Fibroblast of mammary gland (primary cell): ENCODE results near the gene PCNT.
A peak's percentile ranks its signal among the peaks of the same experiment; 100 is the strongest.

ENCODE experiments used
- DNase-seq: peaks from one replicate; pipeline ENCODE4 v3.0.0-alpha.2; 2010; ENCODE audit warnings: low read depth
- H3K4me3 ChIP-seq: 2 replicates; pipeline ENCODE4 v1.5.1; 2011; ENCODE audit warnings: low read depth, mild to moderate bottlenecking, low read length, moderate library complexity; ENCODE audit not compliant: control insufficient read depth
- CTCF ChIP-seq: conservative IDR thresholded peaks from 2 replicates; pipeline ENCODE4 v1.5.1; 2011; ENCODE audit warnings: low read depth, low read length, inconsistent platforms; ENCODE audit not compliant: control insufficient read depth, insufficient read depth

The PCNT gene

GRCh38 chr21:46471514-46471913 is 147.6 kb downstream of the PCNT start:
- TF ChIP-seq CTCF, result no peak
- H3K4me3 ChIP-seq, result no peak overlapping the region
- no peak for DNase-seq

- no peak for TF ChIP-seq CTCF
- H3K4me3 ChIP-seq, result no peak overlapping the region
- no peak for DNase-seq
Observed at GRCh38 chr21:46472246-46472645, 148.3 kb downstream of the PCNT start.

- no peak for TF ChIP-seq CTCF
- H3K4me3 ChIP-seq, result no peak overlapping the region
- DNase-seq, result no peak
Observed at GRCh38 chr21:46474382-46474781, 150.4 kb downstream of the PCNT start.

GRCh38 chr21:46475296-46475695 is 151.3 kb downstream of the PCNT start:
- no peak for TF ChIP-seq CTCF
- H3K4me3 ChIP-seq, result no peak overlapping the region
- DNase-seq, result no peak

- TF ChIP-seq CTCF, result no peak
- no peak overlapping the region for H3K4me3 ChIP-seq
- peak; percentile 79 for DNase-seq
Observed at GRCh38 chr21:46477765-46478164, 153.8 kb downstream of the PCNT start.

GRCh38 chr21:46478910-46479309 is 155.0 kb downstream of the PCNT start:
- no peak for DNase-seq
- no peak overlapping the region for H3K4me3 ChIP-seq
- TF ChIP-seq CTCF, result no peak

GRCh38 chr21:46480466-46480865 is 156.5 kb downstream of the PCNT start:
- no peak for DNase-seq
- no peak for TF ChIP-seq CTCF
- H3K4me3 ChIP-seq, result no peak overlapping the region
